Fibroblast of lung (primary cell): Measurements from ENCODE around the gene OR6B1. TPM values are rescaled to one million over a fixed set of nuclear protein-coding genes. Genes with fewer than 3 reads are reported as not detected.

Experiments
- DNase-seq, 2 donors: peaks; one replicate each; pipeline versions ENCODE4 v3.0.0 to v3.0.0-alpha.2; 2010; ENCODE audit warnings: low read depth in 2 of 2
- H2AFZ ChIP-seq: 2 replicates; pipeline ENCODE4 v1.5.1; 2012; ENCODE audit warnings: low read length, control low read depth, inconsistent platforms
- H3K27ac ChIP-seq: 2 replicates; pipeline ENCODE4 v1.5.1; 2011; ENCODE audit warnings: low read length, control low read depth; ENCODE audit not compliant: insufficient read depth
- H3K27me3 ChIP-seq: 2 replicates; pipeline ENCODE4 v1.5.1; 2011; ENCODE audit warnings: mild to moderate bottlenecking, low read length; ENCODE audit not compliant: control insufficient read depth, insufficient read depth
- H3K36me3 ChIP-seq: 2 replicates; pipeline ENCODE4 v1.5.1; 2011; ENCODE audit warnings: low read length; ENCODE audit not compliant: control insufficient read depth, insufficient read depth
- H3K4me1 ChIP-seq: 2 replicates; pipeline ENCODE4 v1.5.1; 2011; ENCODE audit warnings: low read length; ENCODE audit not compliant: control insufficient read depth, insufficient read depth; ENCODE audit errors: extremely low read depth
- H3K4me2 ChIP-seq: 2 replicates; pipeline ENCODE4 v1.5.1; 2011; ENCODE audit warnings: low read length, control low read depth; ENCODE audit not compliant: insufficient read depth; ENCODE audit errors: extremely low read depth
- H3K4me3 ChIP-seq, 4 experiments: fragments of 200-600 bp in 1 of 4; sonication (generic) in 1 of 4; replicated peaks in 1 of 4; 2 replicates each; pipeline ENCODE4 v1.5.1; 2011 to 2016; ENCODE audit warnings: low read length in 4 of 4, low read depth in 3 of 4, mild to moderate bottlenecking in 3 of 4, control low read depth in 2 of 4, inconsistent platforms in 1 of 4, mixed read lengths in 1 of 4; ENCODE audit not compliant: insufficient read depth in 1 of 4; ENCODE audit errors: control extremely low read depth in 1 of 4
- H3K79me2 ChIP-seq: 2 replicates; pipeline ENCODE4 v1.5.1; 2012; ENCODE audit warnings: mild to moderate bottlenecking, low read length, inconsistent platforms; ENCODE audit not compliant: control insufficient read depth, insufficient read depth
- H3K9ac ChIP-seq: 2 replicates; pipeline ENCODE4 v1.5.1; 2011; ENCODE audit warnings: mild to moderate bottlenecking, low read length, control low read depth; ENCODE audit not compliant: insufficient read depth
- H3K9me3 ChIP-seq: 2 replicates; pipeline ENCODE4 v1.5.1; 2012; ENCODE audit warnings: low read depth, low read length; ENCODE audit not compliant: control insufficient read depth, insufficient read depth
- H4K20me1 ChIP-seq: 2 replicates; pipeline ENCODE4 v1.5.1; 2011; ENCODE audit warnings: low read length; ENCODE audit not compliant: control insufficient read depth, insufficient read depth; ENCODE audit errors: extremely low read depth
- EZH2 ChIP-seq: IDR thresholded peaks from 2 replicates; pipeline ENCODE4 v1.5.1; 2012; ENCODE audit warnings: low read length, control low read depth, mild to moderate bottlenecking; ENCODE audit errors: missing control alignments
- polyA plus RNA-seq, 2 donors: library from polyadenylated mRNA; depleted of rRNA in 1 of 2; stranded (reverse) in 1 of 2; unstranded in 1 of 2; fragments of >200 nt; gene quantifications; 2 replicates each; pipeline ENCODE4 v1.2.1, GENCODE V29; 2011 to 2012; ENCODE audit warnings: missing spikeins in 1 of 2
- total RNA-seq: library from RNA; depleted of rRNA; stranded (reverse); fragments of >200 nt; gene quantifications from 2 replicates; pipeline ENCODE4 v1.2.1, GENCODE V29; 2014
- TF ChIP-seq, protein P1 (sequence below), 2 donors: IDR thresholded peaks in 1 of 2; conservative IDR thresholded peaks in 1 of 2; 1 replicate in 1 of 2; 2 replicates in 1 of 2; pipeline ENCODE4 v1.5.1; 2011 to 2012; ENCODE audit warnings: low read length in 2 of 2, control low read depth in 1 of 2, inconsistent platforms in 1 of 2, low read depth in 1 of 2, mild to moderate bottlenecking in 1 of 2

OR6B1 gene
- total and polyA plus RNA-seq, 2 donors (not counting 1 experiment from before 2014, with no cell fraction given): not detected

DNA sequence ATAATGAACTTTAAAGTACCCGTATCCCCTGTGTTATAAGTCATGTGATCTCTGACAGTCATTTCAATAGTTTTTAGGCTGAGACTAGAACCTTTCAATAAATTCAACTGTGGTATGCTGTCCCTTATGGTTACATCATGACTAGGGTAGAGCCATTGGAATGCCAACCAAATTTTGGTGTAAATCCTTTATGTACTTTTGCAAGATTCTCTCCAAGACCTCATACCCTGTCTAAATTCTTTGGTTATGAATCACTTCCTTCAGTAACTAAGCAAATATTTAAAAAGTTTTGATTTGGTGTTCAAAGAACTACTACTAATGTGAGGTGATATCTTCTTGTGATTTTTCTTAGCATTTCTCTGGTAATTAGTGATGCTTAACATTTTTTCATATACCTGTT, 20.8 kb upstream of the OR6B1 start:
- no peak for TF ChIP-seq EZH2
- TF ChIP-seq, protein P1, sequence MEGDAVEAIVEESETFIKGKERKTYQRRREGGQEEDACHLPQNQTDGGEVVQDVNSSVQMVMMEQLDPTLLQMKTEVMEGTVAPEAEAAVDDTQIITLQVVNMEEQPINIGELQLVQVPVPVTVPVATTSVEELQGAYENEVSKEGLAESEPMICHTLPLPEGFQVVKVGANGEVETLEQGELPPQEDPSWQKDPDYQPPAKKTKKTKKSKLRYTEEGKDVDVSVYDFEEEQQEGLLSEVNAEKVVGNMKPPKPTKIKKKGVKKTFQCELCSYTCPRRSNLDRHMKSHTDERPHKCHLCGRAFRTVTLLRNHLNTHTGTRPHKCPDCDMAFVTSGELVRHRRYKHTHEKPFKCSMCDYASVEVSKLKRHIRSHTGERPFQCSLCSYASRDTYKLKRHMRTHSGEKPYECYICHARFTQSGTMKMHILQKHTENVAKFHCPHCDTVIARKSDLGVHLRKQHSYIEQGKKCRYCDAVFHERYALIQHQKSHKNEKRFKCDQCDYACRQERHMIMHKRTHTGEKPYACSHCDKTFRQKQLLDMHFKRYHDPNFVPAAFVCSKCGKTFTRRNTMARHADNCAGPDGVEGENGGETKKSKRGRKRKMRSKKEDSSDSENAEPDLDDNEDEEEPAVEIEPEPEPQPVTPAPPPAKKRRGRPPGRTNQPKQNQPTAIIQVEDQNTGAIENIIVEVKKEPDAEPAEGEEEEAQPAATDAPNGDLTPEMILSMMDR (conservative IDR thresholded peaks at IDR 0.05 in 1 of 2, IDR thresholded peaks at IDR 0.05 in 1 of 2; ENCODE audit: low read depth in 1 of 2, low read length in 2 of 2): no peak
- H3K9ac ChIP-seq: no peak overlapping the region
- no peaks in the 10 kb centered on the region for H3K9me3 ChIP-seq
- no peak overlapping the region for H3K4me2 ChIP-seq
- H2AFZ ChIP-seq: no peak overlapping the region
- peaks cover 3% of the 10 kb centered on the region for H3K4me1 ChIP-seq
- H4K20me1 ChIP-seq: no peaks in the 10 kb centered on the region
- no peak overlapping the region for H3K27ac ChIP-seq
- DNase-seq: peak; percentile 51 to 76
- no peaks in the 10 kb centered on the region for H3K27me3 ChIP-seq
- no peak overlapping the region for H3K4me3 ChIP-seq
- H3K36me3 ChIP-seq: no peaks in the 10 kb centered on the region
- no peaks in the 10 kb centered on the region for H3K79me2 ChIP-seq

DNA sequence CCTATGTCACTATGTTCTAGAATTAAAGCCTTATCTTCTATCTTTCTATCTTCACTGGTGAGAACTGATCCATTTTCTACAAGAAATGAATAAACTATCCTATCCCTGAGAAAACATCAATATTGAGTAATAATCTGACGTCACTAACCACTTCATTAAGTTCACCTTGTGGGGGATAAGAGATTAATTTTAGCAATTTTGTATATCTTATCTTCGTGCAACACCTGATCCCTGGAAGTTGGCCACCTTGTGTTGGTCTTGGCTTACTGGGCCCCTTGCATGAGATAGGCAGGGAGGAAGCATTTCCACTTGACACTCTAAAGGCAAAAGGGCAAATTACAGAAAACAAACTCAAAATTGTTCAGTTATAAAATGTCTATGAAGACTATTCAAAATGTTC, 20.1 kb upstream of the OR6B1 start:
- H3K27ac ChIP-seq: peak overlapping the region; percentile 15
- H3K9ac ChIP-seq: no peak overlapping the region
- H3K4me3 ChIP-seq: no peak overlapping the region
- H3K4me2 ChIP-seq: no peak overlapping the region
- no peaks in the 10 kb centered on the region for H3K36me3 ChIP-seq
- no peaks in the 10 kb centered on the region for H3K79me2 ChIP-seq
- H4K20me1 ChIP-seq: no peaks in the 10 kb centered on the region
- peaks cover 3% of the 10 kb centered on the region for H3K4me1 ChIP-seq
- no peaks in the 10 kb centered on the region for H3K27me3 ChIP-seq
- no peak overlapping the region for H2AFZ ChIP-seq
- H3K9me3 ChIP-seq: no peaks in the 10 kb centered on the region
- peak in 1 of 2 donors; percentile 10 for DNase-seq
- TF ChIP-seq, protein P1 (conservative IDR thresholded peaks at IDR 0.05 in 1 of 2, IDR thresholded peaks at IDR 0.05 in 1 of 2; ENCODE audit: low read depth in 1 of 2, low read length in 2 of 2): no peak
- TF ChIP-seq EZH2: no peak

DNA sequence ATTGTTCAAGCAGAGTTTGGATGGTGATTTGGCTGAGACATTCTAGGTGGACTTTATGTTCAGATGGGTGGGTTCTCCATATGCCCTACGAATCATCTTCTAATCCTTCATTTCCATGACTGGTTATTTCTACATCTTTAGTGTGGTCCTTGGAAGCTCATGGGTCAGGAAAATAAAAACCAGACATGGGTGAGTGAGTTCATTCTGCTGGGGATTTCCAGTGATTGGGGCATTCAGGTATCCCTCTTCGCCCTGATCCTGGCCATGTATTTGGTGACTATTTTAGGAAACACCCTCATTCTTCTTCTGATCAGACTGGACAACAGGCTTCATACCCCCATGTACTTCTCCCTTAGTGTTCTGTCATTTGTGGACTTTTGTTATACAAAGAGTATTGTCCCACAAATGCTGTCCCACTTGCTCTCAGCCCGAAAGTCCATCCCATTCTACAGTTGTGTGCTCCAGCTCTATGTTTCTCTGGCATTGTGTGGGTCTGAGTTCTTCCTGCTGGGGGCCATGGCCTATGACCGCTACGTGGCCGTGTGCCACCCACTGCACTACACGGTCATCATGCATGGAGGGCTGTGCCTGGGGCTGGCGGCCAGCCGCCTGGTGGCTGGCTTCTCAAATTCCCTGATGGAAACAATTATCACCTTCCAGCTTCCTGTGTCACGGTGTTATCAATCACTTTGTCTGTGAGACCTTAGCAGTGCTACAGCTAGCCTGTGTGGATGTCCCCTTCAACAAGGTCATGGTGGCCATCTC, 19.2 kb upstream of the OR6B1 start:
- no peaks in the 10 kb centered on the region for H4K20me1 ChIP-seq
- no peaks in the 10 kb centered on the region for H3K79me2 ChIP-seq
- no peaks in the 10 kb centered on the region for H3K27me3 ChIP-seq
- no peaks in the 10 kb centered on the region for H3K9me3 ChIP-seq
- H2AFZ ChIP-seq: no peak overlapping the region
- no peak overlapping the region for H3K27ac ChIP-seq
- no peak for DNase-seq
- H3K4me2 ChIP-seq: no peak overlapping the region
- TF ChIP-seq EZH2: no peak
- TF ChIP-seq, protein P1 (conservative IDR thresholded peaks at IDR 0.05 in 1 of 2, IDR thresholded peaks at IDR 0.05 in 1 of 2; ENCODE audit: low read depth in 1 of 2, low read length in 2 of 2): no peak
- no peaks in the 10 kb centered on the region for H3K36me3 ChIP-seq
- no peak overlapping the region for H3K9ac ChIP-seq
- peaks cover 3% of the 10 kb centered on the region for H3K4me1 ChIP-seq
- no peak overlapping the region for H3K4me3 ChIP-seq
